CD4-positive, alpha-beta T cell treated with Interleukin-10 for 1 hour (primary cell): ENCODE measurements around the gene DTX4.

ENCODE experiments used
- DNase-seq: peaks from one replicate; pipeline ENCODE4 v3.0.0-alpha.2; 2020

The DTX4 gene

GRCh38 chr11:59192446-59193020 lies 20.6 kb downstream of the DTX4 start:
- no peak for DNase-seq

DNA sequence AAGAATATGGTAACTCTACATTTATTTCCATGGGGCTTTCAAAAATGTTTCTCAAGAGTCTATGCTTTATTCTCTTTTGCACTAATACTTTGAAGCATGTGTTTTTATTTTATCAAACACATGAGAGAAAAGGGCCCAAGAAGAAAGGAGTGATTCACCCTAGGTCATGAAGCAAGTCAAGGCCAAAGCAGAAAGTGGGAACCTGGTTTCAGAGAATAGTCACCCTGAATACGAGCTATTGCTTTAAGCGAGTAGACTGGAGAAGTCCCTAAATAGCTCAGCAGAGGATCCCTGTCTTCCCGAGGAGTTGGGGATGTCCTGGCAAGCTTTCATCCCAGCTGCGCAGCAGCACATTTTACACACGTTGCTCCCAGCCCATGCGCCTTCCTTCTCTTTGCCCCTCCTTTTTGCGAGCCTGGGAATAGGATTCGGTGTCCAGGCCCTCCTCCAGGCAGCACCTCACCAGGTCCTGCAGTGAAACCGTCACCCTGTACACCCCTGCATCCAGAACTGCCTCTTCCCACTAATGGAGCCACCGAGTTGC lies 21.7 kb downstream of the DTX4 start:
- no peak for DNase-seq

- no peak for DNase-seq
Measured at GRCh38 chr11:59195586-59195985, 23.7 kb downstream of the DTX4 start.

- DNase-seq, result no peak
Measured at GRCh38 chr11:59196777-59197176, 24.8 kb downstream of the DTX4 start.

DNA sequence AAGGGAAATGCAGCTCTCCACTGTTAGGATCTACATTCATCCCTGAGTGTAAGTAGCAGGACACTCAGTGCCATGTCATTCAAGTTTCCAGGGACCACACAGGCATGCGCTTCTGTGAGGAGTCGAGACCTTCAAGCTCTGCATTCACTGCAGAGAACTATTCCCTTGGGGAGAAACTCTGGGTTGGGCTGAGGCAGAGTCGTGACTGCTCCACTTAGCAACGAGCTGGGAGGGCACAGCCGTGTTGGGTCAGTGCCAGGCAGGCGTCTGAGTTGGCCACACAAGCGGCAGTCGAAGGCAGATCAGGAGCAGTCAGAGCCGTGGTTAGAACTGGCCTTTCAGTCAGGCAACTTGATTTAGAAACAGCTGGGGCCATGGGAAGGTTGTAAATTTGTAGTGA lies 26.1 kb downstream of the DTX4 start:
- DNase-seq, result no peak

DNA sequence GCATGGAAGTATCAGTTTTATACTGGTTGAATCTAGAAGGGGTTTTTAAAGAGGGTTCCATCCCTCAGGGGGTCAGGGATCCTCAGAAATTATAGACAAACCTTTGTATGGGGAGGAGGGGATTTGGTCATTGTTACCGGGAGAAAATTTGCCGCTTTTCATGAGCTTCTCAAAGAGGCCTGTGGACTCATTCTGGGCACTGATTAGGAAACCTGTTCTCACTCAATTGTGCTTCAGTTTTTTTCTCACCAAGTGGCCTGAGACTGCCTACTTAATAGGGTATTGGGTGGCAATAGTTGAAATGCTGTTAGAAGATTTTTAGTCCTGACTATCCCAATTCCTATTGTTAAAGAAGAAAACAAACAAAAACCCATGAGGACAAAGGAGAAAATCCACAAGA lies 26.8 kb downstream of the DTX4 start:
- DNase-seq, result no peak

DNA sequence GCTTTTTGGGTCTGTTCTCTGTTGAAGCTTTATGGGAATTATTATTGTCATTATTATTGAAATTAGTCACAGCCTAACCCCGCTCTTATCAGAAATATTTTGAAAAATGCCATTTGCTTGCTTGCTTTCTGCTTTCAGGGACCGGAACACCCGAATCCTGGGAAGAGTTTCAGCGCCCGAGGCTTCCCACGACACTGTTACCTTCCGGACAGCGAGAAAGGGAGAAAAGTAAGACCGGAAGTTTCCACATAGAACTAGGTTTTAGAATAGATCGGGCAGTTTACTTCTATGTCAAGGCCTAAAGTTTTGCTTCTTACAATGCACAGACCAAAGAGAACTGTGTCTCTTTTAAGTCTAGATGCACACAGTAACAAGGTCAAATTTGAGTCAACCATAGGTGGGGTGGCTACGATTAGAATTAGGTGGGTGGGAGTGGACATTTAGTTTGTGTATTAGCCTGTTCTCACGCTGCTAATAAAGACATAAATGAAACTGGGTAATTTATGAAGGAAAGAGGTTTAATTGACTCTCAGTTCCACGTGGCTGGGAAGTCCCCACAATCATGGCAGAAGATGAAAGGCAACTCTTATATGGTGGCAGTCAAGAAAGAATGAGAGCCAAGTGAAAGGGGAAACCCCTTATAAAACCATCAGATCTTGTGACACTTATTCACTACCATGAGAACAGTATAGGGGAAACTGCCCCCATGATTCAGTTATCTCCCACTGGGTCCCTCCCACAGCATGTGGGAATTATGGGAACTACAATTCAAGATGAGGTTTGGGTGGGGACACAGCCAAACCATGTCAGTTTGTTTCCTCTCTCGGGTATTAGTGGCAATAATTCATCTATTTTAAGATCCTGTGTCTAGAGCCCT lies 27.9 kb downstream of the DTX4 start:
- DNase-seq, result no peak

DNA sequence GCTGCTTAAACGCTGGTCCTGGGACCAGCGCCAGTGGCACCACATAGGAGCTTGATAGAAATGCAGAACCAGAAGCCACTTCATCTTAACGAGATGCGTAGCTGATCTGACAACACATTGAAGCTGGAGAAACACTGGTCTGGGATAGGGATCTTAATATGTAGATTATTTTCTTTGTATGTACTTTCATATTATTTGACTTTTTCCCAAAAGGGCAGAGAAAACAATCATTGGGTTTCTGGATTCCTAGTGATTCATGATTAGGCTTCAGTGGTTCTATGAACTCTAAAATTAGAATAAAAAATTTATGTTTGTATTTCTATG lies 28.5 kb downstream of the DTX4 start:
- DNase-seq, result no peak

DNA sequence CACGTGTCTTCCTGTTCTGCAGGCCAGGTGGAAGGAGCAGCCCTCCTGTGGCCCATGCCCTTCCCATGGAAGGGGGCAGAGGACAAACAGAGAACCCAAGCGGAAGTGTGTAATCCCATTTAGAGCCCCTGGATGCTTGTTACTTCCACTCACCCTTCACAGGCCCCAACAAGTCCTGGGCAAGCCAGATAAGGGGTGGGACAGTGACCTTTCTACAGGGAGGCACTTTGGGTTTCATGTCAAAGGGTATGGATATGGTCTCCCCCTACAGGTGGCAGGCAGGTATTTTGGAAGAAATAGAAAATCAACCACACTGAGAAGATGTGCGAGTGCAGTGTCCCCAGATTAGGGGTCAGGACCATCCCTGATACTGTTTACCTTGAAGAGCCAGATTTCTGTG lies 29.4 kb downstream of the DTX4 start:
- DNase-seq, result no peak

DNA sequence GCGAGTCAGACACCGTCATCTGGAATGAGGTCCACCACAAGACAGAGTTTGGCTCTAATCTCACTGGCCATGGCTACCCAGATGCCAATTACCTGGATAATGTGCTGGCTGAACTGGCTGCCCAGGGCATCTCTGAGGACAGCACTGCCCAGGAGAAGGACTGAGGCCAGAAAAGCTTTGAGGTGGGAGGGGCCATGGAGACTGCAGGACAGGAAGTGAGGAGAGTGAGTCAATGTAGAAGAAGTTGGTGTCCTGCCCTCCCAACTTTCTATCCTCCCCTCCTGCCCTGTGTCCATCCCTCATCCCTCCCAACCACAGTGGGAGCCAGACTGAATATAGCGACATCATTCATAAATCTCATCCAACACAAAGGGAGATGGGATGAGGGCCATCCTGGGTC lies 32.8 kb downstream of the DTX4 start:
- DNase-seq, result no peak

- DNase-seq, result no peak
Measured at GRCh38 chr11:59205648-59206047, 33.7 kb downstream of the DTX4 start.

DNA sequence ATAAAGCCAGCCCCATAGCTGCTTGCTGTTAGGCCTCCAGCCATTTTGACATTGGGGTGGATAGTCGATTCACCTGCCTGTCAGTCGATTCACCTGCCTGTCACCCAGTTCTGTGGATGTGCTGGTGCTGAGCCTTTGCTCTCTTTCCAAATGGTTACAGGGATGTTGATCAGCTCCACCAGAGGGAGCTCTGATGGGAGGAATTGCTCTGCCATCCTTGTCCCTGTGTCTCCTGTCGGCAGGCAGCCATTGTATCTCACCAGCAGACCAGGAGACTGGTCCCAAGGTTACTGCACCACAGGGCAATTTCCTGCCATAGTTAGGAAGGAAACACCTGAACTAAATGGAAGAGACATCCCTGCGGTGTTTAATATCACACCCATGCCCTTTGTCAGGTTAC lies 34.7 kb downstream of the DTX4 start:
- peak; percentile 11 for DNase-seq

- peak; percentile 52 for DNase-seq
Measured at GRCh38 chr11:59207988-59208451, 36.1 kb downstream of the DTX4 start.

- no peak for DNase-seq
Measured at GRCh38 chr11:59208956-59209355, 37.0 kb downstream of the DTX4 start.

DNA sequence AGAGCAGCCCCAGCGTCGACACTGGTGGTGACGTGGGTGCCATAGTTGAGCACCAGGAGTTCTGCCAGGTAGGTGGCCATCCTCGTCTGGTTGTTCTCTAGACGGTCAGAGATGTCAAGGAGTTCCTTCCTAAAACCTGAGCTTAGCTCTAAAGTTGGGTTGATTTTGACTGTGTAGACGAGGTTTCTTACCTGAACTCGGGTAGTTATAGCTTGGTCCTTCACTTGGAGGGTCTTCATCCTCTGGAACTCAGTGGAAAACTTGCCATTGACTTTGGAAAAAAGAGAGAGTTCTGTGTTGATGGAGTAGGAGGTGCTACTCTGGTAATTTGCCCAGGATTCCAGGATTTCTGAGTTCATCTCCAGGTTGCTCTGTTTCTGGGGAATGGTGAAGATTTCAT lies 40.3 kb downstream of the DTX4 start:
- no peak for DNase-seq

DNA sequence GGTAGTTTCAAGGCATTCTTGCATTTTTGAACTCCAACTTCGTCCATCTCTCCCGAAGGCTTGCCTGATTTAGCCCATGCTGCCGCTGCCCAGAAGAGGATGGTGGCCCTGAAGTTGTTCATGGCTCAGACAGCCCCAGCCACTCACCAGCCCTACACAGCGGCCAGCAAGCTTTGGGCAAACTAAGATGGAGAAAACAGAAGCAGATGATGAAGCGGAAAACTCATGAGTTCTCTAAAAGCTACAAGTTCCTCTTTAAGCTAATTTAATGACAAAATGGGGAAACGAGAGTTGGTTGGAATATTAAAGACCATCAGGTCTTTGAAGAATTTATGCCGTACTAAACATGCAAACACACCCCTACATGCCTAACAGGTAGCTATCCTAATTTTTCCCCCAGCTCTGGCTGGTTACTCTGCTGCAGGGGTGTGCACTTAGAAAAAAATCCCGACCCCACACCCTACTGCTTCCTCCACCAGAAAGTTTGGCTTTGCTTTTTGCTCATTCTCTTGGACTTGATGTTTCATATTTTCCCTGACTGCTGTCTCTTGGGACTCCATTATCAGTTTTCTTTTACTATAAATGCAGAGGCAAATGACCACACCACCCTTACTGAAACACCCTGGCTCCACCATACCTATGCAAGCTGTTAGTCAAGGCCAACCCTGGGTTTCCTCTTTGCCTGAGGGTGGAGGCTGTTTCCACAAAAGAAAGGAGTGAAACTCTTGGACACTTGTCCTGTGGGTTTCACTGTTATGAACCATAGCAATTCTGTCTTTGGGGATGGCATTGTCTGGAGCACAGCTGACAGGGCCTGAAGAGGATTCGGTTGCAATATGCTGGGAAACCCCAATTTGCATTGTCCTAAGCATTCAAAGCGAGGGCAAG lies 41.1 kb downstream of the DTX4 start, which contains the start of gene MPEG1:
MPEG1 (minus strand) TSS at position 184 of the 888 bp plus-strand sequence; CDS start at position 122, 62 bp downstream.
- no peak for DNase-seq

DNA sequence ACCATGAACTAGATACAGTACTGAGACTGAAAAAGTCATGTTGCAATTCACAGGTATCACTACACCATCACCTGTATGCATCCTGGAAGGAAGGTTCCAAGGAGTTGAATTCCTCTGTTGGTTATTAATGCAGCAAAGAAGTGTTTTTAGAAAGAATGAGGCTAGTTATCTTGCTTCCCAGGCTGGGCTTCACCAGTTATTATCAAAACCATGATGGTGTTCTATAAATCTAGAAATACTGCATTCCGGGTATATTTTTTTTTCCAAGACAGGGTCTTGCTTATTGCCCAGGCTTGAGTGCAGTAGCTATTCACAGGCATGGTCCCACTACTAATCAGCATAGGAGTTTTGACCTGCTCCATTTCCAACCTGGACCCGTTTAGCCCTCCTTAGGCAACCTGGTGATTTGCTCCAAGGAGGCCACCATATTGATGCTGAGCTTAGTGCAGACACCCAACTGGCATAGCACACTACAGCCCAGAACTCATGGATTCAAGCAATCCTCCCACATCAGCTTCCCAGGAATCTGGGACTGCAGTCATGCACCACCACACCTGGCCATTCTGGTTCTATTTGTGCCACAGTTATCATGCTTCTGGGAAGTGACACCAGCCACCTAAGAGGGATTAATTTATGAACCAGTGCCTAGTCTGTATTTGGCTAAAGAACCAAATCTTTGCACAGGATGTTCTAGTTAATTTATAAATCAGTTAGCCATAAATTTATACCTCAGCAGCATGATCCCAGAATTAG lies 42.4 kb downstream of the DTX4 start:
- no peak for DNase-seq

GRCh38 chr11:59216641-59217564 lies 45.0 kb downstream of the DTX4 start:
- peak; percentile 21 for DNase-seq

DNA sequence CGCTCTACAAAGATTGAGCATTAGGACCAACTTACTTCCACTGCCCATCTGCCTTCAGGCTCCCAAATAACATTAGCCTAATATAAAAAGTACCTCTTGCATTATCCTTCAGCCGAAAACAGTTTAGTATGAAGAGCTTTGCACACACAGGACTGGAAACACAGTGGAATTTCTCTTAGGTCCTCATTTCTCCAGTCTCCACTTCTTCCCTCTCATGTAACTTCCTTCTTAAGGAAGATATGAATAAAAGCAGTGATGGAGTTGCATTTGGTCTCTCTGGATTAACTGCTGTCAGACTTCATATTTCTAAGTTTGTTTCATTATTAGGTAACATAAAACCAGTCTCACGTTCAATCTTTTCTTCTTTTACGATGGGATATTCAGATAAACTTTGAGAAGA lies 46.4 kb downstream of the DTX4 start:
- no peak for DNase-seq

GRCh38 chr11:59218893-59219292 lies 47.0 kb downstream of the DTX4 start:
- no peak for DNase-seq

DNA sequence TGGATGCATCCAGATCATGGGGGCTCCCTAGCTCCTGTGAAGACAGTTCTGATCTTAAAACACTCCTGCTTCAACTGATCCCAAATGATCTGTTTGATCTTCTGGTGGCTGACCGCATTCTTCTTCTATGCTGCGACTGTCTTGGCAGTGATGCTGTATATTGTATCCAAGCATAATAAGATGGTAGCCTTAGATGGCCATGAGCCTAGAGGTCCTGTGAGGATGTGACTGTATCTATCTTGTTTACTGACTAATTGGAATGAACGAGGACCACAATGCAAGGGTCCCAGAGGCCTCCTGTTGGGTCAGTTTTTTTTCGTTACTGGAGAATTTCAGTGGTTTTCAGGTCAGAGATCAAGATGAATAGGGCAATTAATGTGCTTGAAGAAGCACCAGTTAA lies 47.9 kb downstream of the DTX4 start:
- DNase-seq, result no peak
